B cell (primary cell): ENCODE measurements around the gene ASTN2. TPM values are rescaled to one million over a fixed set of nuclear protein-coding genes. Genes with fewer than 3 reads are reported as not detected.

ENCODE experiments used
- ATAC-seq: fragments of 200-7000 bp; cut with Tn5 transposase; one replicate; pipeline ENCODE4 v1.10.0; 2021; ENCODE audit warnings: low read depth, mild to moderate bottlenecking, moderate number of reproducible peaks, moderate library complexity
- CTCF ChIA-PET: fragments of 350-600 bp; sonication (Branson Sonifier 250); formaldehyde crosslinking; loops from one replicate; lab custom pipeline; 2021; ENCODE audit warnings: antibody characterized with exemption, inconsistent platforms; lab: Charles Lee
- POLR2A ChIA-PET: fragments of 350-600 bp; sonication (Branson Sonifier 250); formaldehyde crosslinking; loops from one replicate; lab custom pipeline; 2021; ENCODE audit warnings: antibody characterized with exemption; lab: Charles Lee
- DNase-seq: peaks from one replicate; pipeline ENCODE4 v3.0.0; 2013
- H2AFZ ChIP-seq: 2 replicates; pipeline ENCODE4 v1.6.1; 2012; ENCODE audit warnings: mild to moderate bottlenecking, low read depth, low read length; ENCODE audit not compliant: insufficient read depth, poor library complexity, severe bottlenecking
- H3K27ac ChIP-seq, 2 donors: 1 replicate in 1 of 2; 2 replicates in 1 of 2; pipeline ENCODE4 v1.5.1; 2012 to 2013; ENCODE audit warnings: low read length in 2 of 2, mild to moderate bottlenecking in 2 of 2, moderate library complexity in 1 of 2
- H3K27me3 ChIP-seq, 4 experiments: fragments of 200-600 bp in 1 of 4; sonication (generic) in 1 of 4; replicated peaks in 1 of 4; 1 replicate in 2 of 4; 2 replicates in 2 of 4; pipeline versions ENCODE4 v1.6.1 to v1.7.0; 2013 to 2016; ENCODE audit warnings: low read length in 3 of 4, mild to moderate bottlenecking in 2 of 4, mixed read lengths in 1 of 4, moderate library complexity in 1 of 4; ENCODE audit not compliant: insufficient read depth in 4 of 4, control insufficient read depth in 3 of 4; ENCODE audit errors: control extremely low read depth in 1 of 4
- H3K36me3 ChIP-seq, 2 experiments: replicated peaks in 1 of 2; 1 replicate in 1 of 2; 2 replicates in 1 of 2; pipeline versions ENCODE4 v1.6.1 to v1.7.1; 2013; ENCODE audit warnings: low read length in 1 of 2; ENCODE audit not compliant: insufficient read depth in 2 of 2, control insufficient read depth in 1 of 2; ENCODE audit errors: control extremely low read depth in 1 of 2, extremely low read depth in 1 of 2
- H3K4me1 ChIP-seq, 2 donors: fragments of 200-600 bp in 1 of 2; sonication (generic) in 1 of 2; 1 replicate in 1 of 2; 2 replicates in 1 of 2; pipeline versions ENCODE4 v1.5.1 to v1.6.1; 2013 to 2017; ENCODE audit warnings: low read length in 2 of 2; ENCODE audit not compliant: control insufficient read depth in 2 of 2, insufficient read depth in 2 of 2
- H3K4me2 ChIP-seq: replicated peaks from 2 replicates; pipeline ENCODE3; 2012; ENCODE audit warnings: mild to moderate bottlenecking, low read depth, low read length; ENCODE audit not compliant: poor library complexity, severe bottlenecking
- H3K4me3 ChIP-seq, 5 experiments: fragments of 200-600 bp in 1 of 5; sonication (generic) in 1 of 5; 1 replicate in 3 of 5; 2 replicates in 2 of 5; pipeline versions ENCODE4 v1.5.1 to v1.7.0; 2011 to 2016; ENCODE audit warnings: low read length in 4 of 5, mild to moderate bottlenecking in 4 of 5, low read depth in 2 of 5, control low read depth in 1 of 5, moderate library complexity in 1 of 5; ENCODE audit not compliant: insufficient read depth in 1 of 5; ENCODE audit errors: control extremely low read depth in 1 of 5, extremely low read depth in 1 of 5
- H3K79me2 ChIP-seq: fragments of 200-600 bp; sonication (generic); one replicate; pipeline ENCODE4 v1.6.0; 2016; ENCODE audit warnings: low read length; ENCODE audit not compliant: control insufficient read depth, insufficient read depth
- H3K9ac ChIP-seq: fragments of 200-600 bp; sonication (generic); 2 replicates; pipeline ENCODE4 v1.6.1; 2017; ENCODE audit warnings: mild to moderate bottlenecking, low read length, moderate library complexity
- H3K9me3 ChIP-seq, 3 donors: one replicate each; pipeline versions ENCODE4 v1.6.1 to v1.7.1; 2013; ENCODE audit warnings: low read length in 2 of 3; ENCODE audit not compliant: control insufficient read depth in 2 of 3, insufficient read depth in 1 of 3; ENCODE audit errors: control extremely low read depth in 1 of 3
- H4K20me1 ChIP-seq: 2 replicates; pipeline ENCODE4 v1.6.0; 2012; ENCODE audit warnings: mild to moderate bottlenecking, low read length; ENCODE audit not compliant: insufficient read depth, control insufficient read depth, poor library complexity, severe bottlenecking
- H3K27ac Mint-ChIP-seq: one replicate; pipeline ENCODE4 v1.8.0; 2021; ENCODE audit warnings: mixed read lengths
- H3K27me3 Mint-ChIP-seq: one replicate; pipeline ENCODE4 v1.8.0; 2021; ENCODE audit warnings: mixed read lengths
- H3K4me1 Mint-ChIP-seq: one replicate; pipeline ENCODE4 v1.8.0; 2021; ENCODE audit warnings: mixed read lengths
- H3K4me3 Mint-ChIP-seq: one replicate; pipeline ENCODE4 v1.8.0; 2021; ENCODE audit warnings: mixed read lengths
- H3K9me3 Mint-ChIP-seq: one replicate; pipeline ENCODE4 v1.8.0; 2022; ENCODE audit warnings: mixed read lengths; ENCODE audit not compliant: insufficient read depth
- EZH2 ChIP-seq: IDR thresholded peaks from 2 replicates; pipeline ENCODE4 v1.6.1; 2012; ENCODE audit warnings: borderline replicate concordance, low read depth, mild to moderate bottlenecking, moderate library complexity, low read length; ENCODE audit not compliant: insufficient read depth, poor library complexity, severe bottlenecking
- WGBS: methylation state at CpG from one replicate; pipeline ENCODE4 v1.1.5; 2013; ENCODE audit warnings: missing lambda C conversion rate; ENCODE audit not compliant: insufficient coverage; 5-methylcytosine and 5-hydroxymethylcytosine counted together
- intact Hi-C: fragments of 100-400 bp; cut with micrococcal nuclease; formaldehyde crosslinking; loops from one replicate; pipeline ENCODE4 v1.10.0; 2022
- polyA plus RNA-seq: library from polyadenylated mRNA; depleted of rRNA; stranded (reverse); fragments of >200 nt; gene quantifications from 2 replicates; pipeline ENCODE4 v1.2.3, GENCODE V29; 2012
- total RNA-seq, 2 donors: library from RNA; stranded (reverse); fragments of 120-200 nt in 1 of 2; gene quantifications; 1 replicate in 1 of 2; 2 replicates in 1 of 2; pipeline versions ENCODE4 v1.2.3 to v1.2.4, GENCODE V29; 2013 to 2022
- TF ChIP-seq, protein P1 (sequence below): fragments of 200-600 bp; IDR thresholded peaks from one replicate; pipeline ENCODE4 v1.8.0; 2022; ENCODE audit warnings: antibody characterized with exemption, mild to moderate bottlenecking

The ASTN2 gene
- total and polyA plus RNA-seq, 2 donors (not counting 1 experiment from before 2014, with no cell fraction given), result 1.2 to 3.6 TPM

DNA sequence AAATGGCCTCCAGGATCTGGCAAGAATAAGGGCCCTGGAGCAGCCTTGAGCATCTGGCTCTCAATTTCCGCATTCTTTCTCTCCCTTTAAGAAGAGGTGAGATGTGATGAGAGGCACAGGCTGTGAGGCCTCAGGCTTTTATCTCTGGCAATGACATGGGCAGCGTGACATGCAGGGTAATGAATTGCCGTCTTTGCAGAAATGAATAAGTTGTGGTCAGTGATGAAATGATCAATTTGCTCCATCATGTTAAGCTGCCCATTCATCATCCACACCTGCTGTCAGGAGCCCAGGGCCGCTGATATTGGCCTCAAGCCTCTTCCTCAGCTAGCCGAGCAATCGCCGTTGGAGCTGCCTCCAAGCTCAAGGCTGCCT is 462.4 kb downstream of the ASTN2 start:
- Histone ChIP-seq H3K4me2 (no peak overlapping the region), H3K27ac (no peak overlapping the region), H2AFZ (no peak overlapping the region), H3K27me3 (no peaks in the 10 kb centered on the region), H3K36me3 (no peaks in the 10 kb centered on the region), H3K9me3 (no peaks in the 10 kb centered on the region), H3K4me1 (no peaks in the 10 kb centered on the region), H4K20me1 (no peaks in the 10 kb centered on the region), H3K9ac (no peak overlapping the region), H3K79me2 (no peaks in the 10 kb centered on the region), H3K4me3 (no peak overlapping the region)
- Mint-ChIP-seq H3K4me1 (no peaks in the 10 kb centered on the region), H3K27ac (no peak overlapping the region), H3K4me3 (no peak overlapping the region), H3K9me3 (no peaks in the 10 kb centered on the region), H3K27me3 (no peaks in the 10 kb centered on the region)
- TF ChIP-seq EZH2, result no peak
- TF ChIP-seq, protein P1, sequence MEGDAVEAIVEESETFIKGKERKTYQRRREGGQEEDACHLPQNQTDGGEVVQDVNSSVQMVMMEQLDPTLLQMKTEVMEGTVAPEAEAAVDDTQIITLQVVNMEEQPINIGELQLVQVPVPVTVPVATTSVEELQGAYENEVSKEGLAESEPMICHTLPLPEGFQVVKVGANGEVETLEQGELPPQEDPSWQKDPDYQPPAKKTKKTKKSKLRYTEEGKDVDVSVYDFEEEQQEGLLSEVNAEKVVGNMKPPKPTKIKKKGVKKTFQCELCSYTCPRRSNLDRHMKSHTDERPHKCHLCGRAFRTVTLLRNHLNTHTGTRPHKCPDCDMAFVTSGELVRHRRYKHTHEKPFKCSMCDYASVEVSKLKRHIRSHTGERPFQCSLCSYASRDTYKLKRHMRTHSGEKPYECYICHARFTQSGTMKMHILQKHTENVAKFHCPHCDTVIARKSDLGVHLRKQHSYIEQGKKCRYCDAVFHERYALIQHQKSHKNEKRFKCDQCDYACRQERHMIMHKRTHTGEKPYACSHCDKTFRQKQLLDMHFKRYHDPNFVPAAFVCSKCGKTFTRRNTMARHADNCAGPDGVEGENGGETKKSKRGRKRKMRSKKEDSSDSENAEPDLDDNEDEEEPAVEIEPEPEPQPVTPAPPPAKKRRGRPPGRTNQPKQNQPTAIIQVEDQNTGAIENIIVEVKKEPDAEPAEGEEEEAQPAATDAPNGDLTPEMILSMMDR, result no peak
- CTCF ChIA-PET, result no interaction called here
- DNase-seq, result no peak
- POLR2A ChIA-PET, result no interaction called here
- ATAC-seq, result no peak
- WGBS, result 88% methylated on average over 6 of the region's 7 CpGs
- intact Hi-C loops, result no loop called here

DNA sequence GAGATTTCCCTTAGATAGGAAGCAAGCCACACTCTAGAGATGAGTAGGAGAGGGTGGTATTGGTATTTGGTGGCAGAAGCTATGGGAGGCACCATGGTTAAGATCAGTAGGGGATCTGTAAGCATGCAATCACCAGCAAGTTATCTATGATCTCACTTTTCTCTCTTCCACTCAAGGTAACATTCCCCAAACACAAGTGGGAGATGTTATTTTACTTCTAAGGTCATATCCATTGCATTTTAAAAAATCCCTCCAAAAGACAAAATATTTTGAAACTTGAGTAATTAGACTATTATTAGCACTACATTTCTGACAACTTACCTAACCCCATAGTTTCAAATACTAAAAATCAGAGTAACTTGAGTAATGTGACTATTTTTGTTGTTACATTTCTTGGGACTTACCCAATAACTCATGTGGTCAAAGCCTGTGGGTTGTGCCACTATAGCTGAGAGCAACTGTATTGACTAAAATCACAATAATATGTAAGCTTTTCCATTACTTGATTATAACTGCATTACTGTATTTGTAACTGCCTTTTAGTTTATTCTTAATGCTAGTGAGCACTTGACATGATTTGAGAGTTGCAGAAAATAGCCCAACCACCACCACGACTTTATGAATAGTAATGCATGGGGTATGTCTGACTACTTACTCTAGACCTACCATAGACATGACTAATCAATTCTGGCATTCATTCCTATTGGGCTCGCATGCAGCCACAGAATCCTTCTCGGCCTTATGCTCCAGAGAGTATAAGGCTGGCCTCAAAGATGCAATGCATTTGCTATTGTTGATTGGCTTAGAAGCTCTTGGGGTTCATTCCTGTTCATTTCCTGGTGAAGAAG is 463.0 kb downstream of the ASTN2 start:
- ATAC-seq (no peak), DNase-seq (no peak)
- no peak overlapping the region for H2AFZ ChIP-seq
- Mint-ChIP-seq H3K27me3 (no peaks in the 10 kb centered on the region), H3K4me3 (no peak overlapping the region), H3K4me1 (no peaks in the 10 kb centered on the region), H3K9me3 (no peaks in the 10 kb centered on the region), H3K27ac (no peak overlapping the region)
- ChIA-PET CTCF (no interaction called here), POLR2A (no interaction called here)
- no peaks in the 10 kb centered on the region for H3K79me2 ChIP-seq
- no peak overlapping the region for H3K4me3 ChIP-seq
- H3K27me3 ChIP-seq, result peaks cover 0 to 3% (median 0%) of the 10 kb centered on the region in 4 experiments
- 81% methylated on average over 2 of the region's 3 CpGs for WGBS
- no peaks in the 10 kb centered on the region for H3K9me3 ChIP-seq
- H3K4me1 ChIP-seq, result no peaks in the 10 kb centered on the region
- no peak for TF ChIP-seq EZH2
- TF ChIP-seq, protein P1, result no peak
- H3K4me2 ChIP-seq, result no peak overlapping the region
- no peaks in the 10 kb centered on the region for H3K36me3 ChIP-seq
- intact Hi-C loops, result no loop called here
- no peak overlapping the region for H3K27ac ChIP-seq
- H4K20me1 ChIP-seq, result no peaks in the 10 kb centered on the region
- no peak overlapping the region for H3K9ac ChIP-seq
